MCF 10A (cell line): Measurements from ENCODE around the gene CRB2. TPM values are rescaled to one million over a fixed set of nuclear protein-coding genes. Genes with fewer than 3 reads are reported as not detected.

ENCODE experiments used
- BruUV-seq: library from RNA; stranded (reverse); fragments of 400-500 nt; replicated peaks from 2 replicates; lab custom pipeline; 2021; lab: Mats Ljungman, UMichigan
- CTCF ChIA-PET: fragments of 300-600 bp; sonication (Branson Sonifier 250); formaldehyde crosslinking; extraction: SDS; loops from one replicate; lab custom pipeline; 2021; ENCODE audit warnings: antibody characterized with exemption, inconsistent platforms; lab: Yijun Ruan, JAX
- POLR2A ChIA-PET: fragments of 300-600, 350-650 bp; sonication (Branson Sonifier 250); formaldehyde crosslinking; extraction: SDS; loops from one replicate; lab custom pipeline; 2020; ENCODE audit warnings: antibody characterized with exemption, inconsistent platforms; lab: Yijun Ruan, JAX
- DNase-seq: peaks from one replicate; pipeline ENCODE4 v3.0.0-alpha.2; 2018; ENCODE audit not compliant: unreplicated experiment
- H3K27ac Mint-ChIP-seq: one replicate; pipeline ENCODE4 v1.8.0; 2022; ENCODE audit warnings: mild to moderate bottlenecking, low read depth, mixed read lengths; ENCODE audit not compliant: unreplicated experiment
- H3K27me3 Mint-ChIP-seq: one replicate; pipeline ENCODE4 v1.8.0; 2022; ENCODE audit warnings: mixed read lengths; ENCODE audit not compliant: insufficient read depth, unreplicated experiment
- H3K36me3 Mint-ChIP-seq: one replicate; pipeline ENCODE4 v1.8.0; 2022; ENCODE audit warnings: mild to moderate bottlenecking, moderate library complexity, mixed read lengths; ENCODE audit not compliant: insufficient read depth, unreplicated experiment
- H3K4me1 Mint-ChIP-seq: one replicate; pipeline ENCODE4 v1.8.0; 2022; ENCODE audit warnings: mixed read lengths; ENCODE audit not compliant: insufficient read depth, unreplicated experiment
- H3K4me3 Mint-ChIP-seq: one replicate; pipeline ENCODE4 v1.8.0; 2022; ENCODE audit warnings: mild to moderate bottlenecking, moderate library complexity, mixed read lengths; ENCODE audit not compliant: unreplicated experiment
- H3K9me3 Mint-ChIP-seq: one replicate; pipeline ENCODE4 v1.8.0; 2022; ENCODE audit warnings: mixed read lengths; ENCODE audit not compliant: unreplicated experiment
- CTCF ChIP-seq: fragments of 200-600 bp; IDR thresholded peaks from one replicate; pipeline ENCODE4 v1.8.0; 2022; ENCODE audit warnings: antibody characterized with exemption, mild to moderate bottlenecking; ENCODE audit not compliant: unreplicated experiment
- intact Hi-C: fragments of 100-400 bp; cut with micrococcal nuclease; formaldehyde crosslinking; loops from 2 replicates; pipeline ENCODE4 v1.14.1; 2022
- total RNA-seq: library from RNA; stranded (reverse); gene quantifications from 2 replicates; pipeline ENCODE4 v1.2.3, GENCODE V29; 2022

The CRB2 gene
- total RNA-seq, 1 experiment from 2014 or later, result not detected

GRCh38 chr9:123361731-123362510, 5.9 kb downstream of the CRB2 start:
- DNase-seq, result no peak
- no TSS peak for BruUV-seq
- Mint-ChIP-seq H3K27me3 (no peaks in the 10 kb centered on the region), H3K4me1 (no peaks in the 10 kb centered on the region), H3K27ac (no peak overlapping the region), H3K9me3 (no peaks in the 10 kb centered on the region), H3K4me3 (no peak overlapping the region), H3K36me3 (no peaks in the 10 kb centered on the region)
- intact Hi-C loops, result no loop called here
- POLR2A ChIA-PET, result interaction anchor here (0.6 kb wide), 1 partner anchor 531 kb away, joined by 3 read pairs; no protein-coding TSS in a partner anchor
- TF ChIP-seq CTCF, result no peak
- CTCF ChIA-PET, result interaction anchor here (1.6 to 3.3 kb wide), 2 partner anchors 12 kb away, joined by 3 to 33 read pairs; no protein-coding TSS in a partner anchor

- CTCF ChIA-PET, result interaction anchor here (1.5 to 1.6 kb wide), 2 partner anchors 9 to 13 kb away, joined by 3 to 5 read pairs; no protein-coding TSS in a partner anchor
- Mint-ChIP-seq H3K4me1 (no peaks in the 10 kb centered on the region), H3K36me3 (no peaks in the 10 kb centered on the region), H3K4me3 (no peak overlapping the region), H3K27ac (no peak overlapping the region), H3K9me3 (no peaks in the 10 kb centered on the region), H3K27me3 (no peaks in the 10 kb centered on the region)
- no peak for DNase-seq
- no TSS peak for BruUV-seq
- intact Hi-C loops, result no loop called here
- POLR2A ChIA-PET, result no interaction called here
- TF ChIP-seq CTCF, result no peak
Measured at GRCh38 chr9:123362856-123363255, 6.9 kb downstream of the CRB2 start.

- H3K9me3 Mint-ChIP-seq, result no peaks in the 10 kb centered on the region
- ChIA-PET POLR2A (no interaction called here), CTCF (interaction anchor here (0.5 to 1.5 kb wide), 2 partner anchors 10 to 300 kb away, joined by 3 to 5 read pairs; no protein-coding TSS in a partner anchor)
- H3K4me1 Mint-ChIP-seq, result no peaks in the 10 kb centered on the region
- H3K36me3 Mint-ChIP-seq, result no peaks in the 10 kb centered on the region
- no peaks in the 10 kb centered on the region for H3K27me3 Mint-ChIP-seq
- intact Hi-C loops, result no loop called here
- no TSS peak for BruUV-seq
- no peak for TF ChIP-seq CTCF
- no peak overlapping the region for H3K27ac Mint-ChIP-seq
- no peak overlapping the region for H3K4me3 Mint-ChIP-seq
- no peak for DNase-seq
Measured at GRCh38 chr9:123364241-123364824, 8.3 kb downstream of the CRB2 start.

- CTCF ChIA-PET, result no interaction called here
- BruUV-seq, result no TSS peak
- Mint-ChIP-seq H3K4me1 (no peaks in the 10 kb centered on the region), H3K36me3 (no peaks in the 10 kb centered on the region), H3K27me3 (no peaks in the 10 kb centered on the region), H3K9me3 (no peaks in the 10 kb centered on the region), H3K27ac (no peak overlapping the region), H3K4me3 (no peak overlapping the region)
- intact Hi-C loops, result no loop called here
- TF ChIP-seq CTCF, result peak; percentile 18
- POLR2A ChIA-PET, result no interaction called here
- no peak for DNase-seq
Measured at GRCh38 chr9:123365287-123365880, 9.4 kb downstream of the CRB2 start.
